GM18868 (cell line): ENCODE data around the gene STRC.
"Not testable (repeated sequence)": the region's sequence is repeated elsewhere in the genome, so short reads cannot be mapped to it uniquely, and the experiment has no call there.

Experiments used
- ATAC-seq: cut with Tn5 transposase; IDR thresholded peaks from one replicate; pipeline ENCODE4 v1.9.1; 2021; ENCODE audit warnings: mild to moderate bottlenecking, moderate library complexity; ENCODE audit not compliant: unreplicated experiment

STRC gene

DNA sequence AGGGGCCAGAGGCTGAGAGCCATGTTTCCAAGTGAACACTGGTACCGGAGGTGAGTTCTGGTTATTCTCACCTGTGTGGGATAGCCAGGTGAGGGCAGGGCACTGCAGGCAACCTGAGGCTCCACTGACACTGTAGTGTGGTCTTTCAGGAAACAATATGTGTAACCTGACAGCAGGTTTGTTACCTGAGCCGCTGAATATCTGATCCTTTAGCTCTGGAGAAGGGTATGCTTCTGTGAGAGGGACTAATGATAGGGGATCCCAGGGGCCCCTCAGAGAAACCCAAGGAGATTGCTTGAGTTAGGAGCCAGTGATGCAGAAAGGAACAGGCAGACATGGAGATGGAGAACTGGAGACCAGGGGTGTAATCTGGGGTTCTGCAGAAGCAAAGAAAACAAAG lies at the start of gene STRC:
Gene STRC (minus strand): TSS at position 101 of the 400 bp plus-strand sequence. CDS start 78 bp downstream, at position 23.
- ATAC-seq, result not testable (repeated sequence)

GRCh38 chr15:43666177-43666576 lies 47.6 kb upstream of the STRC start:
- not testable (repeated sequence) for ATAC-seq

- not testable (repeated sequence) for ATAC-seq
Observed at GRCh38 chr15:43663333-43663732, 44.7 kb upstream of the STRC start.

DNA sequence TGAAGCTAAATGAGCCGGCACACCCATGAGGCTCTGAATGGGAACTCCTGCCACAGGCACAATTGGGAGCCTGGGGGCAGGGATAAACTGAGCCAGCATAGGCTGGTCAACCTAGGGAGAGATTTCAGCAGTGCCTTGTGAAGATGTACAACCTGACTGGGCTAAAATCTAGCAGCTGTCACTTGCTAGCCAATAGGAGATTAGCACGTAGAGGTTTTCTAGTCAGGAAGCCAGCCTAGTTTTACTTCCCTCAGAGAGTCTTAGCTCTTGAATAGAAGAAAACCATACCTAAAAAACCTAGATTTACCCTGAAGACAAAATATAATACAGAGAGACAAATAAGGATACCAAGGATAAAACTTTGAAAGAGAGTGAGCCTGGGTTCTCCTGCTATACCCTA lies 43.7 kb upstream of the STRC start:
- not testable (repeated sequence) for ATAC-seq

DNA sequence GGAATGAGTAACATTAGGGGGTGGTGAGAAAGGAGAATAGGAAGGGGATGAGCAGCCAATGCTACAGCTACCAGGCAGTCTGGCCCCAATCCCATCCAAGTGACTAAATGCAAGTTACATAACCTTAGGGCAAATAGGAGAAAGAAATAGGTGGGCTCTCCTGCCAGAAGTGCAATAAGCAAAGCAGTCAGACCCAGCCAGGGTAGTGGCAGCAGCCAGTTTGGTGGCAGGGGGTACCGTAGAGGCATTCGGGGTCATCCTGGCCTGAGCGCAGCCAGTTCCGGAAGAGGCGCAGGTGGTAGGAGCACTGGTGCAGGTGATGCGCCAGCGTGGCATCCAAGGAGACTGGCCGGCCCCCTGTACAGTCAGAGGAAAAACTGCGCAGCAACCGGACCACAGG lies 41.1 kb upstream of the STRC start:
- not testable (repeated sequence) for ATAC-seq

DNA sequence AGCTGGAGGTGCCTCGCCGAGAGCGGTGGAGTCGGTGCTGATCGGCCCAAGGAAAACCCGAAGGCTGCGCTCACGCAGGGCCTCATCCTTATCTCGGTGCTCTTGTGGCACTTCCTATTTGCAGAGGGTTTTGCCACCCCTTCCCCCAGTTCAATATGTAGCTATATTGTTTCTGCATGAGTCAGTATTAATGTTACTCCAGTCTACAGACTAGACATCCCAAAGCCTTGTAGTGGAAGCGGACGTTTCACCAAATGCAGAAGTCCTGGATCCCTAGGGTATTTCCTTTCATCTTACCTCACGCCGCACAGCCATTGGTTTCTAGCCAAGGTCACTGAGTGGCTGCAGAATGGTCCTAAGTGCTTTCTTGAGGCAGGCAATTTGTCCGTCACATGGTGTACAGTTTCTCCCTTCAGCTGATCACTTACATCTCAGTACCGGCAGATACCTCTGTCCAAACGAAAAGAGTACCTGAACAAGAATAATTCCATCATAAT lies 30.9 kb upstream of the STRC start:
- not testable (repeated sequence) for ATAC-seq

GRCh38 chr15:43648649-43649429 lies 30.2 kb upstream of the STRC start, which contains the start of gene CATSPER2:
Gene CATSPER2, minus strand, starts transcription at chr15:43648844. Its CDS starts 783 bp downstream, at chr15:43648061.
- ATAC-seq, result no peak

DNA sequence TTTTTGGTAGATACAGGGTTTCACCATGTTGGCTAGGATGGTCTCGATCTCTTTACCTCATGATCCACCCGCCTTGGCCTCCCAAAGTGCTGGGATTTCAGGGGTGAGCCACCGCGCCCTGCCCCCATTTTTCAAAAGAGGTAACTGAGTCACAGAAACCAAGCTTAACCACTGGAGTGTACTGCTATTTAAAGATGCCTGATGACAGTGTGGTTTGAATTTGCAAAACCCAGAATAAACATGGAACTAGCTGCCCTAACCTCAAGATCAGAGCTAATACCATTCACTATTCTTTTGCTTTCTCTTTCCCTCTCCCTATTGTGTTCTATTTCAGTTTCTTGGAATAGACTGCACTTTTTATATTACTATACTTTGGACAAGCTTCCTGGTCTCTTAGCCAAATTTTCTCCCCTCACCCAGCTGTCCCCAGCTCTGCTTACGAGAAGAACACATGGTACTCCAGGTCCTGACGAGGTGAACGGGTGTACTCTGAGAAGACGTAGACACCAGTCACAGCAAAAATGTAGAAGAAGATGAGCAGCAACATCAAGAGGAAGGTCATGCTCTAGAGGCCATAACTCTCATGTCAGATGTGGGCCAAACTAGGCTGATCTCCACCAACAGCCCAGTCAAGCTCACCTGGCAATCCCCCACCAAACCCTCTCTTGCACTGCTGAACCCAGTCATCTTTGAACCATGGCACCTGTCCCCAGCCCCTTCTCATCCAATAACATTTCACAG lies 20.0 kb upstream of the STRC start:
- peak; percentile 57 for ATAC-seq

GRCh38 chr15:43626937-43627336 lies 8.3 kb upstream of the STRC start:
- ATAC-seq, result not testable (repeated sequence)

GRCh38 chr15:43625106-43625505 lies 6.5 kb upstream of the STRC start:
- ATAC-seq, result no peak

- not testable (repeated sequence) for ATAC-seq
Observed at GRCh38 chr15:43622068-43622799, 3.6 kb upstream of the STRC start.

- ATAC-seq, result not testable (repeated sequence)
Observed at GRCh38 chr15:43617750-43618149, 850 bp downstream of the STRC start.

- not testable (repeated sequence) for ATAC-seq
Observed at GRCh38 chr15:43602233-43602632, 16.4 kb downstream of the STRC start.

- not testable (repeated sequence) for ATAC-seq
Observed at GRCh38 chr15:43600200-43600599, 18.4 kb downstream of the STRC start.

DNA sequence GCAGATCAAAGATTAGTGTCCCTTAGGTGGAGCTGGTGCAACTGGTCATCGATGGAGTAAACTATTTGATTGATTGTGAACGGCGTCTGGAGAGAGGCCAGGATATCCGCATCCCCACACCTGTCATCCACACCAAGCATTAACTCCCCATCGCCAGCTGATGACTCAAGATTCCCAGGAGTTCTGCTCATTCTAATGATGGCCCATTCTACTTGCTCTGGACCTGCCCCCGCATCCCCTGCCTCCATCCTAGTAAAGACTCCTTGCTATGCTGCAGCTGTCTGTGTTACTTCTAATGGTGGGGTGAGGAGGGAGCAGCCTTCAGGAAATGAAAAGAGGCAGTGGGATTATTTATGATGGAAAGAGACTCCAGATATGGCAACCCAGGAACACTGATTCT lies 19.5 kb downstream of the STRC start:
- ATAC-seq, result not testable (repeated sequence)

DNA sequence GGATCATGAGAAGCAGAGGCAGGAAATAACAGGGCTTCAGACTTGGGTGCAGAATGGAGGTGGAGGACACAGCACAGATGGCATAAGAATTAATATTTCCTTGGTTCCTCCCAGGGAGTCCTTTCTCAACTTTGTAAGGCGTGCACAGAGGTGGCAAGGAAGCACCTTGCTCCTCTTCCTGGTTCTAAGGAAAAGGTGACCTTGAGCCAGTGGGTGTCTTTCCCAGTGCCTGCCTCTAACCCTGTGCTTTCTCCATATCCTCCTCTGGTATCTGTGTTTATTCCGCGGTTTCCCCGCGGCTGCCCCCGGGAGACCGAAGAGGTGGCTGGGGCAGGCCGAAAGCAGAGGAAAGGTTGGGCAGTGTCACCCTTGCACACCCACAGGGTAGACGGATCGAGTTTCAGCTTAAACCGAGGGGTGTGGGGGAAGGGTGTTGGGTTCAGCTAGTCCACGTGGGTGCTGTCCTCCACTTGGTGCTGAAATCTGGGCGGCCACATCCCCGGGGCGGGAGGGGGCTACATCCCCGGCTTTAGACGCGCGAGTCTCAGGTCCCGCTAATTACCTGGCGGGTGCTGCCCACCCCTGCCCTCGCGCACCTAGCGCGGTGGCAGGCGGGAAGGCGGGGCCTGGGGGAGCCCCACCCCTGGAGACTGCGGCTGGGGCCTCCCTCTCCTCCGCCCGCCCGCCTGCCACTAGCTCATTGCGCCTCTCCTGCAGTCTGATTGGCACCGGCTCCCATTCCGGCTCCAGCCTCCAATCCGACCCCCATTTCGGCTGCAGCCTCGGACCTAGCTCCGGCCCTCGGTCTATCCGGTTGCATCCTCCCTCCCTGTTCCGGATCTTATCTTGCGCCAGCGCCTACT lies 25.0 kb downstream of the STRC start, which contains the start of gene CKMT1B:
Gene CKMT1B (plus strand): TSS at position 700 of the 863 bp plus-strand sequence. CDS start 192 bp downstream, outside the sequence.
- not testable (repeated sequence) for ATAC-seq

DNA sequence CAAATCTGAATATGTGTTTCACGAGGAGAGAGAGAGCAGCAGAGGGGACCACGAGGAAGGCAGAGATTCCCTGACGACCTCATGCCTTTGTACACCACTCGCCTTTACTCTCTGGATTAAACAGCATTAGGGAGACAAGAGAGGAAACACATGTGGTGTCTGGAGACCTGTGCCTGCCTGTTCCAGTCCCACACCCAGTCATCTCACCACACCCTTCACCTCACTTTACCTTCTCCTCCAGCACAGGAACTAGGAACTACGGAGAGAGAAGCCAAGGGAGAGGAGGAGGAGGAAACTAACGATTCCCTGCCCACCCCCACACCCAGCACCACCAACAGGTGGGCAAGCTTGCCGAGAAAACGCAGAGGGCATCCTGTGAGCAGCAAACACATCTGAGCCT lies 25.8 kb downstream of the STRC start:
- not testable (repeated sequence) for ATAC-seq

DNA sequence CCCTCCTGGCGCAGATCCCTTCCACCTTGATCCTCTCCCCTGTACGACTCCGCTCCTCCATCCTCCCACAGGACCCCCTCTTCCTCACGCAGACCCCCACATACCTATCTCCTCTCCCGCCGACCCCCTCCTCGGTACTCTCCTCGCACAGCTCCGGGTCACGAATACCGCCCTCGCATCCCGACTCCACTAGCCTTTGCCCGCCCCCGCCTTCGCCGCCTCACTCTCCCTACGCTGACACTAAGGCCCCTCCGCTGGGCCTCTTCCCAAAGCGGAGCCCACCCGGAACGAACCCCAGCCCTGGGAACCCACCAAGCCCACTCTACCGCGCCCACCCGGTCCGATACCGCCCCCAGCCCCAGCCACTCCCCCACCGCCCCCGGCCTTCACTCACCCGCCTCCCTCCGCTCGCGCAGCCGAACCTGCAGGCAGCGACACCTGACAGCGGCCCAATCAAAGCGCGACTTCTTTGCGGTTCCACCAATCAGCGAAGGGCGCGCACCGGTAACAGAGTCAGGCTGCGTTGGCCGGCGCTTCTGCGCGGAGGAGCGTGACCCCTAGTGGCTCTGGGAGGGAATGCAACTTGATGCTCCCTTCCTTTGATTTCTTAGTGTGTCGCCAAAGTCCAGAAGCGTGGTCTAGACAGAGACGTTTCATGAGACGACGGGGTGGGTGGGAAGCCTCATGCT lies 28.7 kb downstream of the STRC start, which contains the start of gene PPIP5K1:
Gene PPIP5K1 (minus strand): TSS at position 431 of the 689 bp plus-strand sequence. CDS start 5,704 bp downstream, outside the sequence.
- peak; percentile 96 for ATAC-seq

DNA sequence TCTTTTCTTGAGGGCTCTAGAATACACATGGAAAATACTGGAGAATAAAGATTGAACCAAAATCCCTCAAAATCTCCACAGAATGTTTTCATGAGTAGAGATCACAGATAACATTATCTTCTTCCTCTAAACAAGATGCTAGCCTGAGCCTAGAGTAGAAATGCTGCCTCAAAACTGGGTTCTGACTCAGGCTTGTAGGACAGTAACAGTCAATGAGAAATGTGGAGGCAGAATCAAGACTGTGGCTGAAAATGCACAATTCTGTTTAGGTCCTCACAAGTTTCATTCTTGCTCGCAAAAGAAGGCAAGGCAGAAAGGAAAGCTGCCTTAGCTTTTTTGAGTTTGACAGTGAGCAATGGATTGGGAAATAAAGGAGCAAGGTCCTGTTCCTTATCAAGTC lies 44.0 kb downstream of the STRC start:
- not testable (repeated sequence) for ATAC-seq
